ENCODE measurements around the gene ASZ1. TPM values are rescaled to one million over a fixed set of nuclear protein-coding genes. Genes with fewer than 3 reads are reported as not detected.
A peak's percentile ranks its signal among the peaks of the same experiment; 100 is the strongest.

The ASZ1 gene
- total and polyA plus RNA-seq, 7 donors = not detected

- Histone ChIP-seq H3K36me3 (ENCODE audit: insufficient read depth in 1 of 2, low read depth in 1 of 2) (no peaks in the 10 kb centered on the region), H3K9me3 (no peaks in the 10 kb centered on the region), H3K4me1 (peaks cover 3% of the 10 kb centered on the region), H3K27me3 (ENCODE audit: insufficient read depth in 3 of 3, low read length in 2 of 3) (peaks cover 5 to 45% (median 9%) of the 10 kb centered on the region in 3 donors), H3K4me3 (peak overlapping the region; percentile 58), H3K27ac (no peak overlapping the region)
- WGBS, 3 donors = 1% methylated on average over 59 to 67 of the region's 67 CpGs
- peak; percentile 29 to 51 for DNase-seq
- no peak for TF ChIP-seq CTCF (IDR thresholded peaks at IDR 0.05)
- ATAC-seq = peak; percentile 30 to 58 (median 50)
- intact Hi-C loops (cut with DNase I) = no loop called here
Observed at GRCh38 chr7:117323851-117324711, 103.2 kb downstream of the ASZ1 start.

GRCh38 chr7:117323305-117323850, 103.9 kb downstream of the ASZ1 start:
- WGBS, 3 donors = 1 to 2% (median 1%) methylated on average over 25 of the region's 25 CpGs
- DNase-seq (no peak), ATAC-seq (no peak)
- Histone ChIP-seq H3K36me3 (ENCODE audit: insufficient read depth in 1 of 2, low read depth in 1 of 2) (no peaks in the 10 kb centered on the region), H3K27ac (no peak overlapping the region), H3K4me3 (peak overlapping the region; percentile 58), H3K4me1 (peaks cover 3% of the 10 kb centered on the region), H3K27me3 (ENCODE audit: insufficient read depth in 3 of 3, low read length in 2 of 3) (peaks cover 5 to 45% (median 9%) of the 10 kb centered on the region in 3 donors), H3K9me3 (no peaks in the 10 kb centered on the region)
- intact Hi-C loops (cut with DNase I) = no loop called here
- TF ChIP-seq CTCF (IDR thresholded peaks at IDR 0.05) = no peak

GRCh38 chr7:117322741-117323304, 104.5 kb downstream of the ASZ1 start, which contains the start of gene WNT2:
WNT2 (minus strand) TSS chr7:117323058; CDS start chr7:117322989, 69 bp downstream.
- DNase-seq (no peak), ATAC-seq (no peak)
- H3K27me3 ChIP-seq (ENCODE audit: insufficient read depth in 3 of 3, low read length in 2 of 3) = peaks cover 5 to 45% (median 9%) of the 10 kb centered on the region in 3 donors
- WGBS, 3 donors = 0 to 1% (median 0%) methylated on average over 51 to 60 of the region's 60 CpGs
- H3K27ac ChIP-seq = no peak within 1 kb of the TSS
- H3K4me3 ChIP-seq = peak within 1 kb of the TSS; percentile 58
- peaks cover 3% of the 10 kb centered on the region for H3K4me1 ChIP-seq
- no peaks in the 10 kb centered on the region for H3K9me3 ChIP-seq
- TF ChIP-seq CTCF (IDR thresholded peaks at IDR 0.05) = no peak
- intact Hi-C loops (cut with DNase I) = no loop called here
- no peaks in the 10 kb centered on the region for H3K36me3 ChIP-seq (ENCODE audit: insufficient read depth in 1 of 2, low read depth in 1 of 2)

GRCh38 chr7:117320523-117320922, 106.8 kb downstream of the ASZ1 start:
- H3K27me3 ChIP-seq (ENCODE audit: insufficient read depth in 3 of 3, low read length in 2 of 3) = peaks cover 2 to 45% (median 9%) of the 10 kb centered on the region in 3 donors
- no peak overlapping the region for H3K4me3 ChIP-seq
- TF ChIP-seq CTCF (IDR thresholded peaks at IDR 0.05) = no peak
- intact Hi-C loops (cut with DNase I) = no loop called here
- 54 to 74% (median 59%) methylated on average over 10 of the region's 10 CpGs for WGBS, 3 donors
- no peaks in the 10 kb centered on the region for H3K36me3 ChIP-seq (ENCODE audit: insufficient read depth in 1 of 2, low read depth in 1 of 2)
- no peak overlapping the region for H3K27ac ChIP-seq
- DNase-seq (no peak), ATAC-seq (no peak)
- no peaks in the 10 kb centered on the region for H3K9me3 ChIP-seq
- peaks cover 3% of the 10 kb centered on the region for H3K4me1 ChIP-seq
